Trophoblast cell (in vitro differentiated cells and primary cell): ENCODE data around the gene NETO2.
A peak's percentile ranks its signal among the peaks of the same experiment; 100 is the strongest.

Experiments used
- DNase-seq, 2 donors: peaks; one replicate each; pipeline ENCODE4 v3.0.0-alpha.2; 2016
- H2AFZ ChIP-seq: 2 replicates; pipeline ENCODE4 v1.6.1; 2013; ENCODE audit warnings: low read length, moderate library complexity, mild to moderate bottlenecking; ENCODE audit not compliant: insufficient read depth, poor library complexity
- H2AK5ac ChIP-seq: 2 replicates; pipeline ENCODE4 v1.6.1; 2013; ENCODE audit warnings: mild to moderate bottlenecking, low read length
- H2BK120ac ChIP-seq: 2 replicates; pipeline ENCODE4 v1.6.1; 2013; ENCODE audit warnings: low read length, mild to moderate bottlenecking, moderate library complexity; ENCODE audit not compliant: insufficient read depth, poor library complexity
- H2BK12ac ChIP-seq: 2 replicates; pipeline ENCODE4 v1.6.1; 2013; ENCODE audit warnings: mild to moderate bottlenecking, low read length, moderate library complexity
- H2BK5ac ChIP-seq: 2 replicates; pipeline ENCODE4 v1.6.1; 2013; ENCODE audit warnings: low read length, low read depth, moderate library complexity, mild to moderate bottlenecking; ENCODE audit not compliant: poor library complexity
- H3K14ac ChIP-seq: 2 replicates; pipeline ENCODE4 v1.6.1; 2013; ENCODE audit warnings: mild to moderate bottlenecking, low read length
- H3K18ac ChIP-seq: 2 replicates; pipeline ENCODE4 v1.6.1; 2013; ENCODE audit warnings: mild to moderate bottlenecking, low read length
- H3K23ac ChIP-seq: 2 replicates; pipeline ENCODE4 v1.6.1; 2013; ENCODE audit warnings: low read length
- H3K27ac ChIP-seq: 2 replicates; pipeline ENCODE4 v1.5.1; 2013; ENCODE audit warnings: low read depth, mild to moderate bottlenecking, inconsistent platforms, low read length, moderate library complexity
- H3K27me3 ChIP-seq: 2 replicates; pipeline ENCODE4 v1.6.1; 2013; ENCODE audit warnings: inconsistent platforms, mild to moderate bottlenecking, low read length, moderate library complexity; ENCODE audit not compliant: insufficient read depth
- H3K36me3 ChIP-seq, 2 experiments: 1 replicate in 1 of 2; 2 replicates in 1 of 2; pipeline ENCODE4 v1.6.1; 2013; ENCODE audit warnings: low read length in 2 of 2, mild to moderate bottlenecking in 2 of 2, moderate library complexity in 1 of 2; ENCODE audit not compliant: insufficient read depth in 2 of 2, control insufficient read depth in 1 of 2
- H3K4ac ChIP-seq: 2 replicates; pipeline ENCODE4 v1.6.1; 2013; ENCODE audit warnings: low read depth, mild to moderate bottlenecking, low read length, moderate library complexity
- H3K4me1 ChIP-seq, 2 experiments: 1 replicate in 1 of 2; 2 replicates in 1 of 2; pipeline ENCODE4 v1.6.1; 2013; ENCODE audit warnings: low read length in 2 of 2, mild to moderate bottlenecking in 2 of 2, moderate library complexity in 1 of 2; ENCODE audit not compliant: insufficient read depth in 2 of 2, control insufficient read depth in 1 of 2
- H3K4me2 ChIP-seq: 2 replicates; pipeline ENCODE4 v1.6.1; 2013; ENCODE audit warnings: inconsistent platforms, mild to moderate bottlenecking, low read length, moderate library complexity
- H3K4me3 ChIP-seq: 2 replicates; pipeline ENCODE4 v1.5.1; 2013; ENCODE audit warnings: mild to moderate bottlenecking, low read depth, low read length, inconsistent platforms
- H3K79me1 ChIP-seq: one replicate; pipeline ENCODE4 v1.6.1; 2013; ENCODE audit warnings: low read length
- H3K79me2 ChIP-seq: 2 replicates; pipeline ENCODE4 v1.6.1; 2013; ENCODE audit warnings: low read length, mild to moderate bottlenecking; ENCODE audit not compliant: control insufficient read depth, insufficient read depth, poor library complexity
- H3K9ac ChIP-seq: 2 replicates; pipeline ENCODE4 v1.6.1; 2013; ENCODE audit warnings: mild to moderate bottlenecking, low read length
- H3K9me3 ChIP-seq: 2 replicates; pipeline ENCODE4 v1.6.1; 2013; ENCODE audit warnings: low read depth, mild to moderate bottlenecking, control low read depth, inconsistent platforms, low read length; ENCODE audit not compliant: insufficient read depth
- H4K12ac ChIP-seq: 2 replicates; pipeline ENCODE4 v1.6.1; 2013; ENCODE audit warnings: low read depth, mild to moderate bottlenecking, low read length, moderate library complexity
- H4K8ac ChIP-seq: 2 replicates; pipeline ENCODE4 v1.6.1; 2013; ENCODE audit warnings: low read depth, mild to moderate bottlenecking, low read length, moderate library complexity
- H4K91ac ChIP-seq: one replicate; pipeline ENCODE4 v1.6.1; 2013; ENCODE audit warnings: low read depth, mild to moderate bottlenecking, low read length, moderate library complexity
- WGBS: extraction: QIAGEN DNeasy Blood & Tissue Kit; methylation state at CpG from one replicate; pipeline ENCODE4 v1.1.7; 2013; ENCODE audit warnings: missing lambda C conversion rate; ENCODE audit not compliant: insufficient read length, insufficient coverage; ENCODE audit errors: extremely low coverage; 5-methylcytosine and 5-hydroxymethylcytosine counted together

Gene NETO2

GRCh38 chr16:47144559-47144877 is 773 bp upstream of the NETO2 start:
- H3K27ac ChIP-seq = no peak overlapping the region
- no peak overlapping the region for H3K4ac ChIP-seq
- no peak overlapping the region for H2BK12ac ChIP-seq
- H3K23ac ChIP-seq = no peak overlapping the region
- H4K12ac ChIP-seq = no peak overlapping the region
- no peaks in the 10 kb centered on the region for H3K79me1 ChIP-seq
- H3K9ac ChIP-seq = no peak overlapping the region
- H4K91ac ChIP-seq = no peak overlapping the region
- H2AFZ ChIP-seq = no peak overlapping the region
- H3K4me3 ChIP-seq = no peak overlapping the region
- H2BK5ac ChIP-seq = no peak overlapping the region
- H3K79me2 ChIP-seq = no peaks in the 10 kb centered on the region
- H3K9me3 ChIP-seq = no peaks in the 10 kb centered on the region
- H3K27me3 ChIP-seq = peaks cover 13% of the 10 kb centered on the region
- H4K8ac ChIP-seq = no peak overlapping the region
- H3K4me2 ChIP-seq = peak overlapping the region; percentile 93
- WGBS = no CpG with 5 or more reads among the region's 10 CpGs
- no peak overlapping the region for H2BK120ac ChIP-seq
- H2AK5ac ChIP-seq = no peak overlapping the region
- no peak overlapping the region for H3K14ac ChIP-seq
- H3K4me1 ChIP-seq = peaks cover 0 to 5% of the 10 kb centered on the region in 2 experiments
- DNase-seq = no peak
- H3K18ac ChIP-seq = no peak overlapping the region
- no peaks in the 10 kb centered on the region for H3K36me3 ChIP-seq

GRCh38 chr16:47142821-47143676 is 696 bp downstream of the NETO2 start:
- H3K27me3 ChIP-seq = peaks cover 13% of the 10 kb centered on the region
- no peak overlapping the region for H2BK5ac ChIP-seq
- peak overlapping the region; percentile 67 for H2AFZ ChIP-seq
- H3K4me1 ChIP-seq = peaks cover 0 to 5% of the 10 kb centered on the region in 2 experiments
- H2BK120ac ChIP-seq = no peak overlapping the region
- H3K4me3 ChIP-seq = peak overlapping the region; percentile 74
- no peak overlapping the region for H3K23ac ChIP-seq
- peak overlapping the region; percentile 6 for H3K14ac ChIP-seq
- H3K36me3 ChIP-seq = no peaks in the 10 kb centered on the region
- no peaks in the 10 kb centered on the region for H3K79me1 ChIP-seq
- H4K8ac ChIP-seq = peak overlapping the region; percentile 61
- peak overlapping the region; percentile 93 for H3K4me2 ChIP-seq
- H2AK5ac ChIP-seq = no peak overlapping the region
- H4K91ac ChIP-seq = peak overlapping the region; percentile 42
- no peak overlapping the region for H3K4ac ChIP-seq
- DNase-seq = peak; percentile 50 to 74
- peak overlapping the region; percentile 39 for H4K12ac ChIP-seq
- H3K9me3 ChIP-seq = no peaks in the 10 kb centered on the region
- no peaks in the 10 kb centered on the region for H3K79me2 ChIP-seq
- WGBS = no CpG with 5 or more reads among the region's 111 CpGs
- no peak overlapping the region for H3K9ac ChIP-seq
- H3K27ac ChIP-seq = no peak overlapping the region
- peak overlapping the region; percentile 54 for H3K18ac ChIP-seq
- no peak overlapping the region for H2BK12ac ChIP-seq

GRCh38 chr16:47142486-47142820 is 1.3 kb downstream of the NETO2 start:
- no peaks in the 10 kb centered on the region for H3K79me1 ChIP-seq
- H3K4me3 ChIP-seq = no peak overlapping the region
- H3K18ac ChIP-seq = no peak overlapping the region
- no peak overlapping the region for H3K23ac ChIP-seq
- H2BK120ac ChIP-seq = no peak overlapping the region
- no peak overlapping the region for H4K12ac ChIP-seq
- no peak overlapping the region for H3K9ac ChIP-seq
- H3K4me2 ChIP-seq = peak overlapping the region; percentile 93
- no peak overlapping the region for H4K91ac ChIP-seq
- H2AFZ ChIP-seq = no peak overlapping the region
- H3K27me3 ChIP-seq = peaks cover 13% of the 10 kb centered on the region
- no peak overlapping the region for H2BK12ac ChIP-seq
- no peak overlapping the region for H3K14ac ChIP-seq
- no peak overlapping the region for H3K4ac ChIP-seq
- DNase-seq = peak in 1 of 2 donors; percentile 38
- H3K27ac ChIP-seq = no peak overlapping the region
- H2AK5ac ChIP-seq = no peak overlapping the region
- peaks cover 0 to 5% of the 10 kb centered on the region in 2 experiments for H3K4me1 ChIP-seq
- no peaks in the 10 kb centered on the region for H3K9me3 ChIP-seq
- H3K36me3 ChIP-seq = no peaks in the 10 kb centered on the region
- H3K79me2 ChIP-seq = no peaks in the 10 kb centered on the region
- H2BK5ac ChIP-seq = no peak overlapping the region
- whole genome bisulfite sequencing = no CpG with 5 or more reads among the region's 8 CpGs
- no peak overlapping the region for H4K8ac ChIP-seq

DNA sequence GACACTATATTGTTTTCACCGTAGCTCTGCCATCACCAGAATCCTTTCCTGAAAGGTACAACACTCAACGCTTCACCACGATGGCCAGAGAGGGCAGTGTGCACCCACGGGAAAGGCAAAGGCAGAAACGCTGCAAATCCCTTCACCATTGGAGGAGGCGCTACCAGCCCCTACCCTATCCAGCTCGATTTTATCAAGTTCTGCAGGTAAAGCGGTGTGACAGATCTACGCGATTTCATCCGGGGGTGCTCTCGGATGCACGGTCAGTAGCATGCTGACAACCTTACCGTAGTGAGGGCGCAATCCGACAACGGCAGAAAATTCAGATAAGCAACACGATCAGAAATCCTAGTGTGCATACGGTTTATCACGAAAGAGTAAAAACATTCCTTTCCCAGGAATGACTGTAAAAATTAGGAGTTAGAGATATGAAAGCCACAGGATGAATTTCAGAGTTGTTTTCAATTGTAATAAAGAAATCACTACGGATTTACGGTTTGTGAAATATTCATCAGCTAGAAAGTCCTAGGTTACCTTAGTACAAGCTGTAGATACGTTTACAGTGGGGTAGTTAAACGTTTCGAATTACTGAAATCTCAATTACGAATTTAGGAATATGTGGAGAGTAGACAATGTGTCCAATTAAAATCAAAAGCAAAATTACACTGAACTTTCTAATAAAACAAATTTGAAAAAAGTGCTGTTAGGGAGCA is 1.8 kb downstream of the NETO2 start:
- no peak overlapping the region for H3K23ac ChIP-seq
- peaks cover 13% of the 10 kb centered on the region for H3K27me3 ChIP-seq
- no peak overlapping the region for H2BK5ac ChIP-seq
- peak; percentile 83 to 92 for DNase-seq
- no peak overlapping the region for H4K91ac ChIP-seq
- no peak overlapping the region for H2BK12ac ChIP-seq
- no peak overlapping the region for H2BK120ac ChIP-seq
- H2AK5ac ChIP-seq = no peak overlapping the region
- no peak overlapping the region for H3K18ac ChIP-seq
- no peak overlapping the region for H3K4ac ChIP-seq
- no peaks in the 10 kb centered on the region for H3K79me1 ChIP-seq
- H4K8ac ChIP-seq = no peak overlapping the region
- no peaks in the 10 kb centered on the region for H3K79me2 ChIP-seq
- no CpG with 5 or more reads among the region's 26 CpGs for WGBS
- H2AFZ ChIP-seq = no peak overlapping the region
- H3K4me2 ChIP-seq = peak overlapping the region; percentile 77
- no peak overlapping the region for H3K14ac ChIP-seq
- no peaks in the 10 kb centered on the region for H3K36me3 ChIP-seq
- no peaks in the 10 kb centered on the region for H3K9me3 ChIP-seq
- no peak overlapping the region for H3K4me3 ChIP-seq
- no peak overlapping the region for H3K27ac ChIP-seq
- no peak overlapping the region for H3K9ac ChIP-seq
- H4K12ac ChIP-seq = no peak overlapping the region
- peaks cover 0 to 5% of the 10 kb centered on the region in 2 experiments for H3K4me1 ChIP-seq
